ENCODE measurements around the gene GOLGA6L6. TPM values are rescaled to one million over a fixed set of nuclear protein-coding genes. Genes with fewer than 3 reads are reported as not detected.

The GOLGA6L6 gene
- not detected in 2 replicates for total RNA-seq

GRCh38 chr15:20541700-20542099, at the start of gene GOLGA6L6:
Gene GOLGA6L6 (minus strand): TSS chr15:20541800. CDS start chr15:20541709, 91 bp downstream.

Measured in bronchus fibroblast of lung (primary cell).